Measurements from ENCODE around the gene HRH2. TPM values are rescaled to one million over a fixed set of nuclear protein-coding genes. Genes with fewer than 3 reads are reported as not detected.
"Not testable (repeated sequence)": the region's sequence is repeated elsewhere in the genome, so short reads cannot be mapped to it uniquely, and the experiment has no call there.

HRH2 gene
- polyA plus RNA-seq (ENCODE audit: low read depth in 6 of 6) = not detected

DNA sequence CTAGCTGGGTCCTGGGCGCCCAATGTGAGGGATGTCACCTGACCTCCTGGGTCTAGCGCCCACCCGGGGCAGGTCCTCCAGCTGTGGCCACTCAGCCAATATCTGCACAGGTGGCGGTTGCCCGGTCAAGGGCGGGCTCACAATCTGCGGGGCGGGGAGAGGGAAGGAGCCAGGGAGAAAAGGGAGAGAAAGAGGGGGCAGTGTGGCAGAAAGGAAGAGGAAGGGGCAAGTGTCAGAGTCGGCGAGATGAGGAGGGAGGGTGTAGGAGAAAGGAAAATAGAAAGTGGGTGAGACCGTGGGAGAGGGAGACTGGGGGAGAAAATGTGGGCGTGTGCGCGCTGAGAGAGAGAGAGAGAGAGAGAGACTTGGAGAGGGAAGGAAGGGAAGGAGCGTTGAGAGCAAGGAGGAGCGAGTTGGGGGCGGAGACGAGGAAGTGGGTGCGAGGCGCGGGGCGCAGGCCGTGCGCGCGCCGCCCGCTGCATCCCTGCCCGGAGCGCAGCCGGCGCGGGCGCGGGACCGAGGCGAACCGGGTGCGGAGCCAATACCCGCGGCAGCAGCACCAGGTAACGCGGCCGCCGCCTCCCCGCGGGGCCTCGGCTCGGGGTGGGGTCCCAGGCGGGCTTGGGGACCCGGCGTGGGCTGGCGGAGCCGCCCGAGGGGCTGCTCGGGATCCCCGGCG is at the start of gene HRH2:
Gene HRH2, plus strand, starts transcription at position 479 of the 679 bp plus-strand sequence. CDS start 25,163 bp downstream, outside the sequence.
- ATAC-seq (ENCODE audit: low read depth in 2 of 2) = no peak
- H3K27me3 Mint-ChIP-seq = peaks cover 38 to 67% (median 41%) of the 10 kb centered on the region in 3 donors
- peak within 1 kb of the TSS in 2 of 6 donors; percentile 24 to 73 for H3K27ac Mint-ChIP-seq
- H3K4me3 Mint-ChIP-seq = peak within 1 kb of the TSS; percentile 46 to 90 (median 70)
- H3K4me1 Mint-ChIP-seq = peaks cover 6 to 13% (median 7%) of the 10 kb centered on the region in 3 donors
- peaks cover 0 to 15% of the 10 kb centered on the region in 2 donors for H3K36me3 Mint-ChIP-seq
- no peak for DNase-seq
- peaks cover 0 to 4% (median 0%) of the 10 kb centered on the region in 7 donors for H3K9me3 Mint-ChIP-seq

DNA sequence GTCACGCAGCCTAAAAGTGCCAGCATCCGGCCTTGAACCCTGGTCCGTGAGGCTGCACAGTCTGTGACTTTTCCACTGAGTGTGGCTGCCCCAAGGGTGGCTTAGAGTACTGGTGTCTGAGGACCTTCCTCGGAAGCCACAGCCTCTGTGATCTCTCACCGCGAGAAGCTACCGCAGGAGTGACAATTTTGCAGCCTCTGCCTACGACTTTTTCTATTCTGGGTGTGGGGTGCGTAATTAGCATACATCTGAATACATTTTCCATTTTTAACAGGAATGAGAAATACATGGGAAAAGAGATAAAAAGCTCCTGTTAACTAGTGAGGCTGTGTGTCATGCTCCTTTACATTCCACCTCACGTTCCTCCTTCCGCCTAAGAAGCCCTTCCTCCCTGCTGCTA is 48.3 kb upstream of the HRH2 start:
- ATAC-seq (ENCODE audit: low read depth in 2 of 2) (no peak), DNase-seq (no peak)
- peak overlapping the region in 1 of 8 donors; percentile 9 for H3K4me3 Mint-ChIP-seq

GRCh38 chr5:175610381-175610780 is 47.5 kb upstream of the HRH2 start:
- H3K27ac Mint-ChIP-seq = no peak overlapping the region
- H3K9me3 Mint-ChIP-seq = peaks cover 4 to 15% (median 9%) of the 10 kb centered on the region in 7 donors
- H3K27me3 Mint-ChIP-seq = peaks cover 5 to 32% (median 24%) of the 10 kb centered on the region in 3 donors
- peaks cover 0 to 12% of the 10 kb centered on the region in 2 donors for H3K36me3 Mint-ChIP-seq
- H3K4me3 Mint-ChIP-seq = no peak overlapping the region
- ATAC-seq (ENCODE audit: low read depth in 2 of 2) (no peak), DNase-seq (no peak)
- H3K4me1 Mint-ChIP-seq = no peaks in the 10 kb centered on the region

More for the DNA sequence above, 48.3 kb upstream of the HRH2 start:
- Mint-ChIP-seq H3K4me1 (no peaks in the 10 kb centered on the region), H3K27ac (no peak overlapping the region), H3K9me3 (peaks cover 7 to 23% (median 12%) of the 10 kb centered on the region in 7 donors), H3K36me3 (peaks cover 0 to 12% of the 10 kb centered on the region in 2 donors), H3K27me3 (peaks cover 5 to 35% (median 26%) of the 10 kb centered on the region in 3 donors)

DNA sequence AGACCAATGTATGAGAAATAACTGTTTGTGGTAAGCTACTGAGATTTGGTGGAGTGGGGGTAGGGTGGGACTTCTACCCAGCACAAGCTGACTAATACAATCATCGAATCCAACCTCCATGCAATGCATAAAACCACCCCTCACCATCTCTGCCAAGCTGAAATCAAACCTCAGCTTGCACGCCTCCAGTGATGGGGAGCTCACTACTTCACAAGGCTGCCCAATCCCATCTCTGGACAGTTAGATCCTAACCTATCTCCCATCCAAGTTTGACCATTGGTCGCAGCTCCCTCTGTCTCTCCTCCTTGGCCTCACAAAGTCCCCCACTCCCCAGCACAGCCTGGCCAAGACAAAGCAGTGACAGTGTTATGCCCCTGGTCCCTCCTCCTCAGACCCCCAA is 47.0 kb upstream of the HRH2 start:
- peaks cover 0 to 14% (median 8%) of the 10 kb centered on the region in 7 donors for H3K9me3 Mint-ChIP-seq
- DNase-seq (no peak), ATAC-seq (ENCODE audit: low read depth in 2 of 2) (no peak)
- peaks cover 8 to 32% (median 24%) of the 10 kb centered on the region in 3 donors for H3K27me3 Mint-ChIP-seq
- H3K27ac Mint-ChIP-seq = peak overlapping the region in 1 of 6 donors; percentile 18
- H3K4me3 Mint-ChIP-seq = peak overlapping the region in 1 of 8 donors; percentile 49
- H3K4me1 Mint-ChIP-seq = no peaks in the 10 kb centered on the region
- peaks cover 0 to 12% of the 10 kb centered on the region in 2 donors for H3K36me3 Mint-ChIP-seq

- Mint-ChIP-seq H3K9me3 (peaks cover 0 to 14% (median 8%) of the 10 kb centered on the region in 7 donors), H3K27ac (peak overlapping the region in 1 of 6 donors; percentile 17), H3K27me3 (peaks cover 14 to 34% (median 32%) of the 10 kb centered on the region in 3 donors), H3K4me3 (no peak overlapping the region), H3K36me3 (peaks cover 0 to 12% of the 10 kb centered on the region in 2 donors), H3K4me1 (no peaks in the 10 kb centered on the region)
- no peak for ATAC-seq (ENCODE audit: low read depth in 2 of 2)
- no peak for DNase-seq
Observed at GRCh38 chr5:175614223-175614815, 43.6 kb upstream of the HRH2 start.

- Mint-ChIP-seq H3K4me3 (no peak overlapping the region), H3K9me3 (peaks cover 0 to 14% (median 8%) of the 10 kb centered on the region in 7 donors), H3K36me3 (peaks cover 0 to 12% of the 10 kb centered on the region in 2 donors), H3K27me3 (peaks cover 15 to 34% (median 28%) of the 10 kb centered on the region in 3 donors), H3K27ac (peak overlapping the region in 2 of 6 donors; percentile 17 to 40), H3K4me1 (no peaks in the 10 kb centered on the region)
- DNase-seq = no peak
- no peak for ATAC-seq (ENCODE audit: low read depth in 2 of 2)
Observed at GRCh38 chr5:175614861-175615260, 43.0 kb upstream of the HRH2 start.

GRCh38 chr5:175616083-175616482 is 41.8 kb upstream of the HRH2 start:
- Mint-ChIP-seq H3K4me3 (no peak overlapping the region), H3K36me3 (peaks cover 0 to 10% of the 10 kb centered on the region in 2 donors), H3K27me3 (peaks cover 15 to 32% (median 19%) of the 10 kb centered on the region in 3 donors), H3K4me1 (no peaks in the 10 kb centered on the region), H3K27ac (no peak overlapping the region), H3K9me3 (peaks cover 0 to 14% (median 8%) of the 10 kb centered on the region in 7 donors)
- DNase-seq (no peak), ATAC-seq (ENCODE audit: low read depth in 2 of 2) (no peak)

DNA sequence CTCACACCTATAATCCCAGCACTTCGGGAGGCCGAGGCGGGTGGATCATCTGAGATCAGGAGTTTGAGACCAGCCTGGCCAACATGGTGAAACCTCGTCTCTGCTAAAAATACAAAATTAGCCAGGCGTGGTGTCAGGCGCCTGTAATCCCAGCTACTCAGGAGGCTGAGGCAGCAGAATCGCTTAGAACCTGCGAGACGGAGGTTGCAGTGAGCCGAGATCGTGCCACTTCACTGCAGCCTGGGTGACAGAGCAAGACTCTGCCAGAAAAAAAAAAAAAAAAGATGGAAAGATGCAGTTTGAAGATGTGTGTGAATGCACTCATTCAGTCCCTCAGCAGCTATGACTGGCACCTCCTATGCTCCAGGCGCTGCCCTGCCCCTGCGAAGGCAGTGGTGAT is 41.3 kb upstream of the HRH2 start:
- DNase-seq; H3K36me3 Mint-ChIP-seq; H3K4me1 Mint-ChIP-seq; H3K27ac Mint-ChIP-seq; ATAC-seq (ENCODE audit: low read depth in 2 of 2); H3K4me3 Mint-ChIP-seq: not testable (repeated sequence)
- Mint-ChIP-seq H3K9me3 (peaks cover 0 to 15% (median 5%) of the 10 kb centered on the region in 7 donors), H3K27me3 (peaks cover 15 to 27% (median 15%) of the 10 kb centered on the region in 3 donors)

DNA sequence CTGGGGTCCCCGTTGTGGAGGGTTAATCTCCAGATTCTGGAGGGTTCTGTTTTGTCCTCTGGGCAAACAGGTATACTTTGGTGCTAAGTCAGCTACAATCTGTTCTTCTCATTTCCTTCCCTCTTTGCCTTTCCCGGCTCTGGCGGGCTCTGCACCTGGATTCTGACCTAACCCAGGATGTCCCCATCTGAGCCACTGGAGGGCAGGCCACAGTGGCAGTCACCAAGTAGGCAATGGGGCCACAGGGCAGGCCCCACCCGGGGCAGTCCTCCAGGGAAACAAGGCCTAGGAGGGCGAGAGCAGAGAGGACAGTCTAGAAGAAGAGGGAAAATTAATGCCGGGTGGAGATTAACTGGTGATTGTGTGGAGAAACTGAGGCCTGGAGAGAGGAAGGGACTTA is 40.4 kb upstream of the HRH2 start:
- Mint-ChIP-seq H3K4me3 (no peak overlapping the region), H3K27me3 (peaks cover 14 to 24% (median 15%) of the 10 kb centered on the region in 3 donors), H3K4me1 (no peaks in the 10 kb centered on the region), H3K9me3 (peaks cover 0 to 24% (median 6%) of the 10 kb centered on the region in 7 donors), H3K27ac (no peak overlapping the region), H3K36me3 (peaks cover 0 to 6% of the 10 kb centered on the region in 2 donors)
- DNase-seq = no peak
- no peak for ATAC-seq (ENCODE audit: low read depth in 2 of 2)

DNA sequence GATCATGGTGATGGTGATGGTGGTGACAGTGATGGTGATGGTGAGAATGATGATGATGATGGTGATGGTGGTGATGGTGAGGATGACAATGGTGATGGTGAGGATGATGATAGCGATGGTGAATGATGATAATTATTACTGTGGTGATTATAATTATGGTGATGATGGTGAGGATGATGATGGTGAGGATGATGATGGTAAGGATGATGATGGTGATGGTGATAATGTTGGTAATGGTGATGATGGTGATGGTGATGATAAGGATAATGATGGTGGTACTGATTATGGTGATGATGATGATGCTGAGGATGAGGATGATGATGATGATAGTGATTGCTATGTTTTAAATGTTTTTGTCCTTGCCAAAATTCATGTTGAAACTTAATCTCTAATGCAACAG is 37.3 kb upstream of the HRH2 start:
- Mint-ChIP-seq H3K4me1 (no peaks in the 10 kb centered on the region), H3K27ac (no peak overlapping the region), H3K4me3 (no peak overlapping the region)

GRCh38 chr5:175621971-175622370 is 35.9 kb upstream of the HRH2 start:
- DNase-seq (no peak), ATAC-seq (ENCODE audit: low read depth in 2 of 2) (no peak)
- Mint-ChIP-seq H3K9me3 (peaks cover 8 to 31% (median 12%) of the 10 kb centered on the region in 7 donors), H3K4me1 (no peaks in the 10 kb centered on the region), H3K27me3 (peaks cover 9 to 12% (median 11%) of the 10 kb centered on the region in 3 donors), H3K27ac (no peak overlapping the region), H3K4me3 (no peak overlapping the region), H3K36me3 (peaks cover 0 to 9% of the 10 kb centered on the region in 2 donors)

More for the DNA sequence above, 37.3 kb upstream of the HRH2 start:
- no peaks in the 10 kb centered on the region for H3K36me3 Mint-ChIP-seq
- ATAC-seq (ENCODE audit: low read depth in 2 of 2) = no peak
- peaks cover 0 to 10% (median 9%) of the 10 kb centered on the region in 3 donors for H3K27me3 Mint-ChIP-seq
- H3K9me3 Mint-ChIP-seq = peaks cover 3 to 19% (median 6%) of the 10 kb centered on the region in 7 donors
- no peak for DNase-seq

GRCh38 chr5:175623088-175623487 is 34.8 kb upstream of the HRH2 start:
- H3K4me3 Mint-ChIP-seq = no peak overlapping the region
- DNase-seq (no peak), ATAC-seq (ENCODE audit: low read depth in 2 of 2) (no peak)
- H3K36me3 Mint-ChIP-seq = peaks cover 0 to 9% of the 10 kb centered on the region in 2 donors
- peaks cover 10 to 39% (median 15%) of the 10 kb centered on the region in 7 donors for H3K9me3 Mint-ChIP-seq
- H3K4me1 Mint-ChIP-seq = no peaks in the 10 kb centered on the region
- no peak overlapping the region for H3K27ac Mint-ChIP-seq
- H3K27me3 Mint-ChIP-seq = peaks cover 9 to 12% (median 9%) of the 10 kb centered on the region in 3 donors

DNA sequence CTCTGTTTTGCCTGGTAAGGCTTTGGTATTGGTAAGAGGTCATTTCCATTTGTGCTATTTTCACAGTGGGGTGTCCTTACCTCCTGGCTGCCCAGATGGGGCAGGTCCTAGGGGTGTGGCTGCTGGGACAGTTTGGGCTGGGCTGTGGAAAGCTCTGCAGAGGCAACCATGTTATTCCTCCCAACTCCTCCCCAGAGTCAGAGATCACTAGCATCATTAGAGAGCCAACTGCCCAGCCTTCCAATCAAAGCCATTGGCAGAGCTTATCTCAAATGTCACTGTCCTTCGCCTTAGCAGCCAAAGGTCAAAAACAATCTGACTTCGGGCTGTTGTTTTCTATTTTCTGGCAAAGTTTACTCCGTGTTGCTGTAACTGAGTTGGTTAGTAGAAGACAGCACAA is 33.6 kb upstream of the HRH2 start:
- Mint-ChIP-seq H3K4me3 (no peak overlapping the region), H3K27me3 (peaks cover 6 to 9% (median 9%) of the 10 kb centered on the region in 3 donors), H3K4me1 (no peaks in the 10 kb centered on the region), H3K36me3 (peaks cover 0 to 9% of the 10 kb centered on the region in 2 donors), H3K9me3 (peaks cover 13 to 40% (median 16%) of the 10 kb centered on the region in 7 donors), H3K27ac (no peak overlapping the region)
- ATAC-seq (ENCODE audit: low read depth in 2 of 2) (no peak), DNase-seq (no peak)
